Measurements from ENCODE around the gene SEMA3D.

DNA sequence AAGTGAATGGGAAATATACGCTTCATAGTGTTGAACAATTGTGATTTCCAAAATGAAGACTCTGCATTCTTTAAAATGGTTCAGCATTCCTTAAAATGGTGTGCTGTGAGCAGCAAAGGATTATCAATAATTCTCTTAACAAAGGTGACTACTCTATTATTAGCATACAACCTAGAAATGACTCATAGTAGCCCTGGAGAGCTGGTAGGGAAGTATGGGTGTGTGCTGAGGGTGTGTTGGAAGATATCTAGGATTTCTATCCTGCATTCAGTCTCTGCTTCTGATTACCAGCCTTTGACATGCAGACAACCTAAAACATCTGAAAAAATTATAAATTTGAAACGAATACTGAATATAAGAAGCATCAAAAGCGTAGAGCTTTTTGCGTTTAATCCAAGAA, 72.5 kb downstream of the SEMA3D start:
- TF ChIP-seq POLR2A (IDR thresholded peaks at IDR 0.05; ENCODE audit: low read length) (no peak), GATA1 (IDR thresholded peaks at IDR 0.05; ENCODE audit: low read depth, low read length) (no peak)
